ENCODE measurements around the gene CHD9. TPM values are rescaled to one million over a fixed set of nuclear protein-coding genes. Genes with fewer than 3 reads are reported as not detected.
"Not testable (repeated sequence)": the region's sequence is repeated elsewhere in the genome, so short reads cannot be mapped to it uniquely, and the experiment has no call there.

Gene CHD9
- total RNA-seq, 3 donors from 2014 or later (not counting 1 experiment from before 2014, with no cell fraction given) = 81.4 to 85.2 (median 81.9) TPM

GRCh38 chr16:53036066-53036465 lies 18.7 kb upstream of the CHD9 start:
- DNase-seq = no peak
- Histone ChIP-seq H3K4me3 (ENCODE audit: low read length) (no peak overlapping the region), H3K9me3 (ENCODE audit: control insufficient read depth, insufficient read depth, low read length) (no peaks in the 10 kb centered on the region), H3K36me3 (ENCODE audit: control insufficient read depth, insufficient read depth, low read length) (no peaks in the 10 kb centered on the region), H3K27ac (ENCODE audit: low read length) (no peak overlapping the region), H3K4me1 (ENCODE audit: control insufficient read depth, insufficient read depth, low read length) (no peaks in the 10 kb centered on the region), H3K27me3 (ENCODE audit: control insufficient read depth, insufficient read depth, low read length) (no peaks in the 10 kb centered on the region)
- intact Hi-C loops (cut with micrococcal nuclease) = no loop called here
- ATAC-seq = no peak
- no peak overlapping the region for H3K27ac Mint-ChIP-seq
- peaks cover 27 to 34% of the 10 kb centered on the region in 2 donors for H3K27me3 Mint-ChIP-seq (ENCODE audit: low read depth in 2 of 2)
- H3K4me3 Mint-ChIP-seq = no peak overlapping the region
- no peaks in the 10 kb centered on the region for H3K36me3 Mint-ChIP-seq
- 95% methylated on average over 6 of the region's 6 CpGs for WGBS (ENCODE audit: insufficient coverage)
- no peaks in the 10 kb centered on the region for H3K4me1 Mint-ChIP-seq
- no peak for TF ChIP-seq CTCF (IDR thresholded peaks at IDR 0.05)
- no peaks in the 10 kb centered on the region for H3K9me3 Mint-ChIP-seq

GRCh38 chr16:53036711-53037110 lies 18.1 kb upstream of the CHD9 start:
- peaks cover 22 to 28% of the 10 kb centered on the region in 2 donors for H3K27me3 Mint-ChIP-seq (ENCODE audit: low read depth in 2 of 2)
- 89% methylated on average over 5 of the region's 6 CpGs for WGBS (ENCODE audit: insufficient coverage)
- intact Hi-C loops (cut with micrococcal nuclease); H3K36me3 Mint-ChIP-seq; DNase-seq; H3K4me3 ChIP-seq (ENCODE audit: low read length); H3K27me3 ChIP-seq (ENCODE audit: control insufficient read depth, insufficient read depth, low read length); H3K9me3 ChIP-seq (ENCODE audit: control insufficient read depth, insufficient read depth, low read length); H3K4me1 ChIP-seq (ENCODE audit: control insufficient read depth, insufficient read depth, low read length); H3K27ac Mint-ChIP-seq; H3K9me3 Mint-ChIP-seq; H3K36me3 ChIP-seq (ENCODE audit: control insufficient read depth, insufficient read depth, low read length); ATAC-seq; H3K27ac ChIP-seq (ENCODE audit: low read length); H3K4me3 Mint-ChIP-seq; H3K4me1 Mint-ChIP-seq: not testable (repeated sequence)

- no peaks in the 10 kb centered on the region for H3K27me3 ChIP-seq (ENCODE audit: control insufficient read depth, insufficient read depth, low read length)
- Mint-ChIP-seq H3K9me3 (no peaks in the 10 kb centered on the region), H3K4me3 (no peak overlapping the region), H3K36me3 (no peaks in the 10 kb centered on the region), H3K4me1 (no peaks in the 10 kb centered on the region), H3K27me3 (ENCODE audit: low read depth in 2 of 2) (peaks cover 4 to 9% of the 10 kb centered on the region in 2 donors), H3K27ac (no peak overlapping the region)
- H3K36me3 ChIP-seq (ENCODE audit: control insufficient read depth, insufficient read depth, low read length) = no peaks in the 10 kb centered on the region
- WGBS (ENCODE audit: insufficient coverage) = no CpG with 5 or more reads among the region's 1 CpG
- no peaks in the 10 kb centered on the region for H3K9me3 ChIP-seq (ENCODE audit: control insufficient read depth, insufficient read depth, low read length)
- H3K4me3 ChIP-seq (ENCODE audit: low read length) = no peak overlapping the region
- ATAC-seq = no peak
- intact Hi-C loops (cut with micrococcal nuclease) = no loop called here
- H3K4me1 ChIP-seq (ENCODE audit: control insufficient read depth, insufficient read depth, low read length) = no peaks in the 10 kb centered on the region
- H3K27ac ChIP-seq (ENCODE audit: low read length) = no peak overlapping the region
- TF ChIP-seq CTCF (IDR thresholded peaks at IDR 0.05) = no peak
- no peak for DNase-seq
Observed at GRCh38 chr16:53040788-53041187, 14.0 kb upstream of the CHD9 start.

- no peak for TF ChIP-seq CTCF (IDR thresholded peaks at IDR 0.05)
- Histone ChIP-seq H3K4me3 (ENCODE audit: low read length) (no peak overlapping the region), H3K27ac (ENCODE audit: low read length) (no peak overlapping the region), H3K4me1 (ENCODE audit: control insufficient read depth, insufficient read depth, low read length) (no peaks in the 10 kb centered on the region), H3K9me3 (ENCODE audit: control insufficient read depth, insufficient read depth, low read length) (no peaks in the 10 kb centered on the region), H3K27me3 (ENCODE audit: control insufficient read depth, insufficient read depth, low read length) (no peaks in the 10 kb centered on the region), H3K36me3 (ENCODE audit: control insufficient read depth, insufficient read depth, low read length) (no peaks in the 10 kb centered on the region)
- Mint-ChIP-seq H3K27me3 (ENCODE audit: low read depth in 2 of 2) (peaks cover 4 to 9% of the 10 kb centered on the region in 2 donors), H3K27ac (no peak overlapping the region), H3K36me3 (no peaks in the 10 kb centered on the region), H3K4me1 (no peaks in the 10 kb centered on the region), H3K4me3 (no peak overlapping the region), H3K9me3 (no peaks in the 10 kb centered on the region)
- no peak for DNase-seq
- WGBS (ENCODE audit: insufficient coverage) = 45% methylated on average over 4 of the region's 4 CpGs
- intact Hi-C loops (cut with micrococcal nuclease) = no loop called here
- no peak for ATAC-seq
Observed at GRCh38 chr16:53041320-53042051, 13.3 kb upstream of the CHD9 start.
